Measurements from ENCODE around the gene IGSF22. TPM values are rescaled to one million over a fixed set of nuclear protein-coding genes. Genes with fewer than 3 reads are reported as not detected.
A peak's percentile ranks its signal among the peaks of the same experiment; 100 is the strongest.

The IGSF22 gene
- total and polyA plus RNA-seq, 9 of the 15 experiments (the other 6 are each of a cell fraction or from before 2014, with no cell fraction given) = not detected

GRCh38 chr11:18737642-18738041 is 11.7 kb upstream of the IGSF22 start (continued):
- no peak for TF ChIP-seq NR4A1 (CRISPR knock-in tag; IDR thresholded peaks at IDR 0.05)
- no peak for TF ChIP-seq NR4A1 (tag; IDR thresholded peaks at IDR 0.05)
- TF ChIP-seq SNIP1 (IDR thresholded peaks at IDR 0.05; ENCODE audit: low read depth) = no peak
- no peak for TF ChIP-seq NFATC3 (IDR thresholded peaks at IDR 0.05)

GRCh38 chr11:18736590-18737148 is 10.7 kb upstream of the IGSF22 start:
- intact Hi-C loops (cut with micrococcal nuclease) = loop anchor here (10.0 kb wide), 2 partner anchors 492 to 622 kb away; partner anchors contain the start of gene SAA2
- whole genome bisulfite sequencing (ENCODE audit: insufficient coverage, low coverage, missing lambda C conversion rate) = under 1% methylated on average over 10 of the region's 10 CpGs

More at GRCh38 chr11:18736590-18737148, 10.7 kb upstream of the IGSF22 start:
- ChIA-PET CTCF (ENCODE audit: low intra/inter-chr PET ratio) (no interaction called here), POLR2A (no interaction called here)
- no peak for ATAC-seq
- no peak for DNase-seq (ENCODE audit: extremely low read depth in 1 of 4, low spot score in 3 of 4)
- no peak for TF ChIP-seq ZNF311 (CRISPR knock-in tag; IDR thresholded peaks at IDR 0.05)
- peak; percentile 81 for TF ChIP-seq RFX1 (IDR thresholded peaks at IDR 0.05)
- no peak overlapping the region for H2AFZ ChIP-seq (ENCODE audit: low read depth, low read length)
- in situ Hi-C loops (cut with MboI) = loop anchor here (10.0 to 25.0 kb wide), 2 partner anchors 199 to 492 kb away; partner anchors contain the start of genes SAA2 and TSG101
- H3K36me3 ChIP-seq (ENCODE audit: control insufficient read depth, insufficient read depth, low read length) = no peaks in the 10 kb centered on the region
- H3K27me3 ChIP-seq (ENCODE audit: control insufficient read depth in 2 of 2, insufficient read depth in 2 of 2, low read length in 2 of 2) = peaks cover 21 to 67% of the 10 kb centered on the region in 2 experiments
- FAIRE-seq = no peak
- H3K9ac ChIP-seq (ENCODE audit: insufficient read depth in 1 of 2, low read depth in 2 of 2, low read length in 2 of 2) = no peak overlapping the region
- 0 out of 2 replicates have a peak, but pooled peaks cover 3% of the 10 kb centered on the region for H4K20me1 ChIP-seq (replicated peaks; ENCODE audit: control insufficient read depth, insufficient read depth, low read length)
- H3K4me3 ChIP-seq = no peak overlapping the region
- H3K4me2 ChIP-seq (ENCODE audit: insufficient read depth, low read length) = no peak overlapping the region
- H3K79me2 ChIP-seq (ENCODE audit: control insufficient read depth, insufficient read depth, low read length) = no peaks in the 10 kb centered on the region
- H3K27ac ChIP-seq (ENCODE audit: extremely low read depth, low read depth, low read length) = no peak overlapping the region
- no peaks in the 10 kb centered on the region for H3K9me1 ChIP-seq (ENCODE audit: control insufficient read depth, insufficient read depth, low read length)
- H3K9me3 ChIP-seq (replicated peaks; ENCODE audit: control insufficient read depth, insufficient read depth, low read depth, low read length) = no peaks in the 10 kb centered on the region
- no peaks in the 10 kb centered on the region for H3K4me1 ChIP-seq (replicated peaks in 1 of 2; ENCODE audit: control insufficient read depth in 2 of 2, insufficient read depth in 2 of 2, low read length in 2 of 2)
- no TSS peak for BruUV-seq (replicated peaks)

Data from K562 (cell line).